HG03135 (cell line): Measurements from ENCODE around the gene FIG4.
"Not testable (repeated sequence)": the region's sequence is repeated elsewhere in the genome, so short reads cannot be mapped to it uniquely, and the experiment has no call there.

Experiments used
- ATAC-seq: cut with Tn5 transposase; IDR thresholded peaks from one replicate; pipeline ENCODE4 v1.9.1; 2021; ENCODE audit warnings: mild to moderate bottlenecking, moderate library complexity; ENCODE audit not compliant: unreplicated experiment

Gene FIG4

GRCh38 chr6:109759098-109759955 lies 68.2 kb downstream of the FIG4 start:
- no peak for ATAC-seq

GRCh38 chr6:109760208-109760607 lies 69.1 kb downstream of the FIG4 start:
- no peak for ATAC-seq

GRCh38 chr6:109762166-109762565 lies 71.1 kb downstream of the FIG4 start:
- ATAC-seq = no peak

- no peak for ATAC-seq
These were observed 71.8 kb downstream of the FIG4 start for GRCh38 chr6:109762769-109763441.

GRCh38 chr6:109766167-109766566 lies 75.1 kb downstream of the FIG4 start:
- ATAC-seq = no peak

- no peak for ATAC-seq
These were observed 76.9 kb downstream of the FIG4 start for GRCh38 chr6:109767961-109768360.

GRCh38 chr6:109768485-109768884 lies 77.4 kb downstream of the FIG4 start:
- no peak for ATAC-seq

- no peak for ATAC-seq
These were observed 78.1 kb downstream of the FIG4 start for GRCh38 chr6:109769213-109769612.

GRCh38 chr6:109770047-109770446 lies 79.0 kb downstream of the FIG4 start:
- ATAC-seq = no peak

GRCh38 chr6:109770779-109771178 lies 79.7 kb downstream of the FIG4 start:
- no peak for ATAC-seq

- not testable (repeated sequence) for ATAC-seq
These were observed 81.1 kb downstream of the FIG4 start for GRCh38 chr6:109771939-109772755.

GRCh38 chr6:109772883-109773431 lies 81.9 kb downstream of the FIG4 start:
- ATAC-seq = no peak

- ATAC-seq = no peak
These were observed 89.9 kb downstream of the FIG4 start for GRCh38 chr6:109781001-109781400.

GRCh38 chr6:109782491-109782999 lies 91.4 kb downstream of the FIG4 start:
- no peak for ATAC-seq

- ATAC-seq = no peak
These were observed 92.3 kb downstream of the FIG4 start for GRCh38 chr6:109783250-109783986.

GRCh38 chr6:109787312-109787711 lies 96.2 kb downstream of the FIG4 start:
- no peak for ATAC-seq

- ATAC-seq = no peak
These were observed 97.6 kb downstream of the FIG4 start for GRCh38 chr6:109788687-109789086.

- no peak for ATAC-seq
These were observed 99.0 kb downstream of the FIG4 start for GRCh38 chr6:109790131-109790530.

- ATAC-seq = no peak
These were observed 100.2 kb downstream of the FIG4 start for GRCh38 chr6:109791301-109791700.

- no peak for ATAC-seq
These were observed 101.9 kb downstream of the FIG4 start for GRCh38 chr6:109793021-109793420.
